ENCODE results near the gene LRMDA. TPM values are rescaled to one million over a fixed set of nuclear protein-coding genes. Genes with fewer than 3 reads are reported as not detected.

LRMDA gene
- total RNA-seq, 4 donors from 2014 or later = 2.2 to 7.8 (median 4.5) TPM

DNA sequence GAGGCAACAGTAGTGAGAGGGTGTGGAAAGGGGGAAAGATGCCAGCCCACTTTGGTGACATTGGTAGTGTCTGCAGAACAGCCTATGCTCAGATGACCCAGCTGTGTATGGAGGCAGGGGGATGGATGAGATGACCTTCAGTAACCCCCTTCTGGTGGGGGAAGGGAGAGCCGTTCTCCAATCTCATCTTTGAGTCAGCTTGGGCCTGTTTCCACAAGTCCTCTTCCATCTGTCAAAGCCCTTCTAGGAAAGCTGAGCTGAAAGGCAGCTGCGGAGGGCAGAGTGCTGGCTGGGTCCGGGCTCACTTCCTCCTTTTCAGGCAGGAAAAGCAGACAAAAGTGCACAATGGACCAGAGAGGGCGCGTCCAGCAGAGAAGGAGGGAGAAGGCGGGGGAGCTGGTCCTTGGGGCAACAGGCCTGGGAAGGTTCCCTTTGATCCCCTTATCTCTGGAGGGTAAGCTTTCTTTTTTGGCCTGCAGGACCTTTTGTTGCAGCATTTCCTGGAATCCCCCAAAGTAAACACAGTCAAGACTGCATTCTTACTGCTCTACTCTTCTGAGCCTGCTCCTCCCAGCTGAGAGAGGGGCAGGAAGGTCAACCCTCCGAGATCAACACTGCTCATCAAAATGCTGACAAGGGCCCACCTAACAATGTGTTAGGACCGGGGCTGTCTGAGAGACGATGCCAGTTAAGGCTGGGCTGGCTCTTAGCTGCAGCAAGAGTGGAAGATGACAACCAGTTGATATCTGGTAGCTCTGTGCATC lies 1.2 kb upstream of the LRMDA start:
- H3K9me3 ChIP-seq = no peaks in the 10 kb centered on the region
- peaks cover 3 to 34% (median 13%) of the 10 kb centered on the region in 4 donors for H3K4me1 ChIP-seq
- no peaks in the 10 kb centered on the region for H3K36me3 ChIP-seq
- DNase-seq = peak; percentile 43
- intact Hi-C loops (cut with DNase I; ENCODE audit: low total_unique reads) = no loop called here
- H3K4me3 ChIP-seq = no peak overlapping the region
- in situ Hi-C loops (cut with MboI; ENCODE audit: low pct_ligation_motif_present in 1 of 4, low pct_unique_long_range_greater_than_20kb in 1 of 4, low sequenced_read_pairs in 3 of 4) = no loop called here
- TF ChIP-seq POLR2A (IDR thresholded peaks at IDR 0.05) (no peak), EP300 (IDR thresholded peaks at IDR 0.05; ENCODE audit: low read depth) (no peak), POLR2AphosphoS5 (IDR thresholded peaks at IDR 0.05) (no peak)
- TF ChIP-seq, protein P1, sequence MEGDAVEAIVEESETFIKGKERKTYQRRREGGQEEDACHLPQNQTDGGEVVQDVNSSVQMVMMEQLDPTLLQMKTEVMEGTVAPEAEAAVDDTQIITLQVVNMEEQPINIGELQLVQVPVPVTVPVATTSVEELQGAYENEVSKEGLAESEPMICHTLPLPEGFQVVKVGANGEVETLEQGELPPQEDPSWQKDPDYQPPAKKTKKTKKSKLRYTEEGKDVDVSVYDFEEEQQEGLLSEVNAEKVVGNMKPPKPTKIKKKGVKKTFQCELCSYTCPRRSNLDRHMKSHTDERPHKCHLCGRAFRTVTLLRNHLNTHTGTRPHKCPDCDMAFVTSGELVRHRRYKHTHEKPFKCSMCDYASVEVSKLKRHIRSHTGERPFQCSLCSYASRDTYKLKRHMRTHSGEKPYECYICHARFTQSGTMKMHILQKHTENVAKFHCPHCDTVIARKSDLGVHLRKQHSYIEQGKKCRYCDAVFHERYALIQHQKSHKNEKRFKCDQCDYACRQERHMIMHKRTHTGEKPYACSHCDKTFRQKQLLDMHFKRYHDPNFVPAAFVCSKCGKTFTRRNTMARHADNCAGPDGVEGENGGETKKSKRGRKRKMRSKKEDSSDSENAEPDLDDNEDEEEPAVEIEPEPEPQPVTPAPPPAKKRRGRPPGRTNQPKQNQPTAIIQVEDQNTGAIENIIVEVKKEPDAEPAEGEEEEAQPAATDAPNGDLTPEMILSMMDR (IDR thresholded peaks at IDR 0.05) = no peak
- WGBS, 2 donors (ENCODE audit: low coverage in 1 of 2) = 23 to 27% methylated on average over 2 to 9 of the region's 9 CpGs
- no peaks in the 10 kb centered on the region for H3K27me3 ChIP-seq
- H3K27ac ChIP-seq = peak overlapping the region; percentile 30 to 72 (median 58)

DNA sequence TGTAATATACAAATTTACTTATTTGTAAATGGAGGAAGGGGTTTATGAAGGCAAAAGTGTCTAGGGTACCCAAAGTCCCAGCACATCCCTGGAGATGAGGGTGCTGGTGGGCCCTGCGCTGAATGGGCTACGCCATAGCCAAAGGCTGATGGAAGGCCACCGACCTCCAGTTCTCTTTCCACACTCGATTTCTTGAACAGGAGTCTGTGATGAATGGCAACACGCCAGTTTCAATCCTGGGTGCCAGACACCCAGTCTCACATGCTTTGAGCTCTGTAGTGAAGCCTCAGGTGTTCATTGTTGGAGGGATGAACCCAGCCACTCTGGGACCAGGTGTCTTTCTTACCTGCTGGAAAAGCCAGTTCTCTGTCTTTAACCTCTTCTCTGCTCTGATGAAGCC lies 752 bp downstream of the LRMDA start:
- intact Hi-C loops (cut with DNase I; ENCODE audit: low total_unique reads) = no loop called here
- no peak for DNase-seq
- Histone ChIP-seq H3K9me3 (no peaks in the 10 kb centered on the region), H3K27me3 (no peaks in the 10 kb centered on the region), H3K4me1 (peaks cover 3 to 34% (median 13%) of the 10 kb centered on the region in 4 donors), H3K4me3 (peak overlapping the region in 2 of 4 donors; percentile 46 to 67), H3K36me3 (no peaks in the 10 kb centered on the region), H3K27ac (no peak overlapping the region)
- 76 to 90% methylated on average over 3 to 5 of the region's 5 CpGs for WGBS, 2 donors (ENCODE audit: low coverage in 1 of 2)
- TF ChIP-seq POLR2AphosphoS5 (IDR thresholded peaks at IDR 0.05) (no peak), POLR2A (IDR thresholded peaks at IDR 0.05) (no peak), EP300 (IDR thresholded peaks at IDR 0.05; ENCODE audit: low read depth) (no peak)
- TF ChIP-seq, protein P1 (IDR thresholded peaks at IDR 0.05) = no peak
- in situ Hi-C loops (cut with MboI; ENCODE audit: low pct_ligation_motif_present in 1 of 4, low pct_unique_long_range_greater_than_20kb in 1 of 4, low sequenced_read_pairs in 3 of 4) = no loop called here

DNA sequence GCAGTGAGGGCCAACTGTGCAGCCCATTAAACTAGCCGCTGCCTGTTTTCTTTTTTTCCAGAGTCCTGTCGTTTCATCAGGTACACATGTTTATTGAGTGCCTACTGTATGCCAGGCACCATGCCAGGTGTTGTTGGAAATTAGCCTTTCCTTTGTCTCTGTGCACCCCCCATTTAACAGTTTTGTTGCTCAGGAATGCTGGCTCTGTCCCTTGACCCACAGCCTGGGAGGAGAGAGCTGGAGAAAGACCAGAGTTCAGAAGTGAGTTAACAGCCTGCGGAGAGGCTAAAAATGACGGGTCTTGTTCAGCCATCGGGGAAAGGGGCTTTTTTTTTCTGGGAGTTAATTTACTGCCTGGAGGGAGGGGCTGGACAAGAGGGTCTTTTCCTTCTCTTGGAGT lies 1.3 kb downstream of the LRMDA start:
- peaks cover 3 to 30% (median 13%) of the 10 kb centered on the region in 4 donors for H3K4me1 ChIP-seq
- intact Hi-C loops (cut with DNase I; ENCODE audit: low total_unique reads) (no loop called here), in situ Hi-C loops (cut with MboI; ENCODE audit: low pct_ligation_motif_present in 1 of 4, low pct_unique_long_range_greater_than_20kb in 1 of 4, low sequenced_read_pairs in 3 of 4) (no loop called here)
- H3K27me3 ChIP-seq = no peaks in the 10 kb centered on the region
- H3K4me3 ChIP-seq = no peak overlapping the region
- DNase-seq = no peak
- WGBS, 2 donors (ENCODE audit: low coverage in 1 of 2) = 77% methylated on average over 5 of the region's 5 CpGs; no CpG with 5 or more reads in 1 of the 2 donors
- no peak for TF ChIP-seq EP300 (IDR thresholded peaks at IDR 0.05; ENCODE audit: low read depth)
- TF ChIP-seq POLR2A (IDR thresholded peaks at IDR 0.05) = no peak
- TF ChIP-seq, protein P1 (IDR thresholded peaks at IDR 0.05) = no peak
- no peak for TF ChIP-seq POLR2AphosphoS5 (IDR thresholded peaks at IDR 0.05)
- no peak overlapping the region for H3K27ac ChIP-seq
- H3K9me3 ChIP-seq = no peaks in the 10 kb centered on the region
- H3K36me3 ChIP-seq = no peaks in the 10 kb centered on the region

DNA sequence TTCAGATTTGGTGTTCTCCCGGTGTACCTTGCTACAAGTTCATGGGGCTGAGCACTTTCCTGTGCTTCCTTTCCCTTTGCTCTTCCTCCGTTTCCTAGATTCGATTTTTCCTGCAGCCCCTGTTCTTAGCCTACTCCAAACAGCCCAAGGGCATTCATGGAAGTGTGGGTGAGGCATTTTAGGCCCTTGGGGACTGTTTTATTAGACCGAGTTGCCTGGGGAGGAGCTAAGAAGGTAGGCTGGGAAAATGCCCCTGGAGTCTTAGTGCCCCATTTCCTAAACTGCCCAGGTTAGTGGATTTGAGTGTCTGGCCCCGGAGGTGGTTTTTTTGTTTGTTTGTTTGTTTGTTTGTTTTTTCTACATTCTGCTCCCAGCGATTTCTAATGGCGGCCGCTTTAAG lies 1.8 kb downstream of the LRMDA start:
- WGBS, 2 donors (ENCODE audit: low coverage in 1 of 2) = 79 to 88% methylated on average over 6 to 8 of the region's 8 CpGs
- H3K9me3 ChIP-seq = no peaks in the 10 kb centered on the region
- intact Hi-C loops (cut with DNase I; ENCODE audit: low total_unique reads) (no loop called here), in situ Hi-C loops (cut with MboI; ENCODE audit: low pct_ligation_motif_present in 1 of 4, low pct_unique_long_range_greater_than_20kb in 1 of 4, low sequenced_read_pairs in 3 of 4) (no loop called here)
- H3K36me3 ChIP-seq = no peaks in the 10 kb centered on the region
- TF ChIP-seq, protein P1 (IDR thresholded peaks at IDR 0.05) = no peak
- TF ChIP-seq POLR2AphosphoS5 (IDR thresholded peaks at IDR 0.05) (no peak), POLR2A (IDR thresholded peaks at IDR 0.05) (no peak), EP300 (IDR thresholded peaks at IDR 0.05; ENCODE audit: low read depth) (no peak)
- peaks cover 3 to 26% (median 13%) of the 10 kb centered on the region in 4 donors for H3K4me1 ChIP-seq
- DNase-seq = no peak
- no peaks in the 10 kb centered on the region for H3K27me3 ChIP-seq
- no peak overlapping the region for H3K27ac ChIP-seq
- no peak overlapping the region for H3K4me3 ChIP-seq

All from transverse colon (tissue), 4 donors.